ENCODE data around the gene CEP112. TPM values are rescaled to one million over a fixed set of nuclear protein-coding genes. Genes with fewer than 3 reads are reported as not detected.

Gene CEP112
- total RNA-seq, 6 experiments from 2014 or later = 5.3 to 7.7 (median 6.9) TPM

- Mint-ChIP-seq H3K36me3 (ENCODE audit: low read depth) (peaks cover 4% of the 10 kb centered on the region; the same call in 1 of the 2 replicates), H3K4me3 (no peak overlapping the region), H3K27me3 (ENCODE audit: insufficient read depth) (peaks cover 1% of the 10 kb centered on the region), H3K4me1 (ENCODE audit: low read depth) (peaks cover 10% of the 10 kb centered on the region), H3K27ac (no peak overlapping the region), H3K9me3 (no peaks in the 10 kb centered on the region; the same call in 1 of the 2 replicates)
- no peak for DNase-seq
- TF ChIP-seq CTCF (IDR thresholded peaks at IDR 0.05) = no peak
These were observed 532.4 kb downstream of the CEP112 start for GRCh38 chr17:65659512-65659911.

- H3K9me3 Mint-ChIP-seq = no peaks in the 10 kb centered on the region; the same call in 1 of the 2 replicates
- peaks cover 10% of the 10 kb centered on the region for H3K4me1 Mint-ChIP-seq (ENCODE audit: low read depth)
- H3K27me3 Mint-ChIP-seq (ENCODE audit: insufficient read depth) = no peaks in the 10 kb centered on the region; the same call in 1 of the 2 replicates
- peaks cover 4% of the 10 kb centered on the region; the same call in 1 of the 2 replicates for H3K36me3 Mint-ChIP-seq (ENCODE audit: low read depth)
- no peak overlapping the region for H3K27ac Mint-ChIP-seq
- no peak for DNase-seq
- TF ChIP-seq CTCF (IDR thresholded peaks at IDR 0.05) = no peak
- H3K4me3 Mint-ChIP-seq = no peak overlapping the region
These were observed 534.6 kb downstream of the CEP112 start for GRCh38 chr17:65657251-65657828.

DNA sequence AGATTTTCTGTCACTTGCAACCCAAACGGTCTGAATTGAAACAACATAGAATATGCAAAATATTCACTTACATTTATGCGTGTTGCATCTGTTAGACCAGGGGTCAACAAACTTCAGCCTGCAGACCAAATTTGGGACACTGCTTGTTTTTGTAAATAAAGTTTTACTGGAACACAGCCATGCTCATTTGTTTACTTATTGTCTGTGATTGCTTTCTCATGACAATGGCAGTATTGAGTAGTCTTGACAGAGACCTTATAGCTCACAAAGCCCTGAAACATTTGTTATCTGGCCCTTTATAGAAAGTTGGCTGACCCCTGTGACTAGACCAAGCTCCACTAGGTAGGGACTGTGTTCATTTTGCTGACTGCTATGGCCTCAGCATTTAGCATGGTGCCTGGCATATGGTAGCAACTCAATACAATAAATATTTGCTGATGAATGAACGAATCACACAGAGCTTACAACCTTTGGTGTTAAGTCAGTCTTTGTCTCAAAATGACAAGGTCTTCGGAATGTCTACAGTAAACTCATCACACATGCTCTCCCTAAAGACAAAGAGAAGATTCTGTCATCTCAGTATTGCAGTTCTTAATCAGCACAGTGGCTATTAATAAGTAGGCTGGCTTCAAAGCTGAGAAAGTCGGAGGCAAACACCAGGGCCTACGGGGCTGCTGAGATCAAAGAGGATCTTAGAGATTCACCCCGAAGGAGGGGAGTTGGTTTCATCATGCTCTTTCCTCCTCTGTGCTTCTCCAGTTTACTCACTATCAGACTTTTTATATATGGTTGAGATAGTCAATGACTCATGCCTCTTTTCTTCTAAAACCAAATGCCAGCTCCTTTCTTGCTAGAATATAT lies 535.3 kb downstream of the CEP112 start:
- DNase-seq = no peak
- H3K27ac Mint-ChIP-seq = no peak overlapping the region
- H3K4me3 Mint-ChIP-seq = no peak overlapping the region
- H3K27me3 Mint-ChIP-seq (ENCODE audit: insufficient read depth) = no peaks in the 10 kb centered on the region; the same call in 1 of the 2 replicates
- H3K9me3 Mint-ChIP-seq = peaks cover under 1% of the 10 kb centered on the region
- TF ChIP-seq CTCF (IDR thresholded peaks at IDR 0.05) = no peak
- H3K4me1 Mint-ChIP-seq (ENCODE audit: low read depth) = peaks cover 10% of the 10 kb centered on the region
- peaks cover 4% of the 10 kb centered on the region; the same call in 1 of the 2 replicates for H3K36me3 Mint-ChIP-seq (ENCODE audit: low read depth)

GRCh38 chr17:65655706-65656105 lies 536.2 kb downstream of the CEP112 start:
- Mint-ChIP-seq H3K4me3 (no peak overlapping the region), H3K9me3 (peaks cover 8% of the 10 kb centered on the region), H3K27me3 (ENCODE audit: insufficient read depth) (no peaks in the 10 kb centered on the region; the same call in 1 of the 2 replicates), H3K27ac (no peak overlapping the region), H3K4me1 (ENCODE audit: low read depth) (peaks cover 3% of the 10 kb centered on the region), H3K36me3 (ENCODE audit: low read depth) (peaks cover 1% of the 10 kb centered on the region; the same call in 1 of the 2 replicates)
- no peak for TF ChIP-seq CTCF (IDR thresholded peaks at IDR 0.05)
- DNase-seq = no peak

- H3K36me3 Mint-ChIP-seq (ENCODE audit: low read depth) = peaks cover 12% of the 10 kb centered on the region; the same call in 1 of the 2 replicates
These were observed 547.4 kb downstream of the CEP112 start for GRCh38 chr17:65644545-65644944.

More at GRCh38 chr17:65644545-65644944, 547.4 kb downstream of the CEP112 start:
- Mint-ChIP-seq H3K27me3 (ENCODE audit: insufficient read depth) (peaks cover 5% of the 10 kb centered on the region), H3K9me3 (peaks cover 54% of the 10 kb centered on the region), H3K4me3 (no peak overlapping the region), H3K4me1 (ENCODE audit: low read depth) (no peaks in the 10 kb centered on the region), H3K27ac (no peak overlapping the region)
- no peak for DNase-seq
- no peak for TF ChIP-seq CTCF (IDR thresholded peaks at IDR 0.05)

All from HFFc6 (cell line).